Activated CD4-positive, alpha-beta T cell treated with anti-CD3 and anti-CD28 coated beads for 24 hours (primary cell): ENCODE data around the gene TERT.
A peak's percentile ranks its signal among the peaks of the same experiment; 100 is the strongest.
"Not testable (repeated sequence)": the region's sequence is repeated elsewhere in the genome, so short reads cannot be mapped to it uniquely, and the experiment has no call there.

ENCODE experiments used
- DNase-seq, 2 donors: peaks; one replicate each; pipeline ENCODE4 v3.0.0-alpha.2; 2020; ENCODE audit warnings: low read depth in 2 of 2

Gene TERT

GRCh38 chr5:1278656-1279442 lies 16.0 kb downstream of the TERT start:
- DNase-seq, result no peak

- no peak for DNase-seq
Observed at GRCh38 chr5:1278216-1278615, 16.7 kb downstream of the TERT start.

GRCh38 chr5:1277781-1278180 lies 17.1 kb downstream of the TERT start:
- no peak for DNase-seq

- DNase-seq, result no peak
Observed at GRCh38 chr5:1277331-1277730, 17.5 kb downstream of the TERT start.

- no peak for DNase-seq
Observed at GRCh38 chr5:1276930-1277329, 17.9 kb downstream of the TERT start.

GRCh38 chr5:1275397-1276391 lies 19.2 kb downstream of the TERT start:
- DNase-seq, result not testable (repeated sequence)

- DNase-seq, result no peak
Observed at GRCh38 chr5:1274471-1274870, 20.4 kb downstream of the TERT start.

- no peak for DNase-seq
Observed at GRCh38 chr5:1273745-1274144, 21.1 kb downstream of the TERT start.

- DNase-seq, result no peak
Observed at GRCh38 chr5:1272201-1272600, 22.7 kb downstream of the TERT start.

GRCh38 chr5:1270933-1271914 lies 23.6 kb downstream of the TERT start:
- no peak for DNase-seq

- no peak for DNase-seq
Observed at GRCh38 chr5:1270426-1270825, 24.4 kb downstream of the TERT start.

GRCh38 chr5:1268666-1269065 lies 26.2 kb downstream of the TERT start:
- DNase-seq, result peak in 1 of 2 donors; percentile 5

- no peak for DNase-seq
Observed at GRCh38 chr5:1268056-1268455, 26.8 kb downstream of the TERT start.

- DNase-seq, result not testable (repeated sequence)
Observed at GRCh38 chr5:1267464-1267863, 27.4 kb downstream of the TERT start.

GRCh38 chr5:1266791-1267190 lies 28.1 kb downstream of the TERT start:
- DNase-seq, result no peak

- no peak for DNase-seq
Observed at GRCh38 chr5:1265461-1266455, 29.1 kb downstream of the TERT start.

GRCh38 chr5:1265026-1265425 lies 29.8 kb downstream of the TERT start:
- DNase-seq, result no peak

GRCh38 chr5:1264211-1264610 lies 30.7 kb downstream of the TERT start:
- no peak for DNase-seq

- DNase-seq, result no peak
Observed at GRCh38 chr5:1262381-1262780, 32.5 kb downstream of the TERT start.

- no peak for DNase-seq
Observed at GRCh38 chr5:1261643-1262042, 33.2 kb downstream of the TERT start.
